ENCODE measurements around the gene CCDC54.

The CCDC54 gene

GRCh38 chr3:107395066-107395465 is 17.8 kb downstream of the CCDC54 start:
- no peak overlapping the region for H3K27ac ChIP-seq
- no peak for DNase-seq (ENCODE audit: low spot score)
- POLR2A ChIA-PET (ENCODE audit: low non-redundant PET): no interaction called here
- CTCF ChIA-PET: interaction anchor here (0.7 kb wide), 1 partner anchor 36 kb away, joined by 4 read pairs; no protein-coding TSS in a partner anchor
- no peak for TF ChIP-seq CTCF (conservative IDR thresholded peaks at IDR 0.05; ENCODE audit: low read depth)

GRCh38 chr3:107401301-107401700 is 24.1 kb downstream of the CCDC54 start:
- no peak overlapping the region for H3K27ac ChIP-seq
- CTCF ChIA-PET: no interaction called here
- POLR2A ChIA-PET (ENCODE audit: low non-redundant PET): no interaction called here
- DNase-seq (ENCODE audit: low spot score): no peak
- no peak for TF ChIP-seq CTCF (conservative IDR thresholded peaks at IDR 0.05; ENCODE audit: low read depth)

- DNase-seq (ENCODE audit: low spot score): no peak
- TF ChIP-seq CTCF (conservative IDR thresholded peaks at IDR 0.05; ENCODE audit: low read depth): no peak
- CTCF ChIA-PET: interaction anchor here (0.6 kb wide), 1 partner anchor 909 kb away, joined by 3 read pairs; no protein-coding TSS in a partner anchor
- POLR2A ChIA-PET (ENCODE audit: low non-redundant PET): no interaction called here
- H3K27ac ChIP-seq: no peak overlapping the region
These were observed 25.0 kb downstream of the CCDC54 start for GRCh38 chr3:107402214-107402613.

GRCh38 chr3:107404727-107405469 is 27.7 kb downstream of the CCDC54 start:
- H3K27ac ChIP-seq: no peak overlapping the region
- DNase-seq (ENCODE audit: low spot score): no peak
- ChIA-PET CTCF (no interaction called here), POLR2A (ENCODE audit: low non-redundant PET) (no interaction called here)
- no peak for TF ChIP-seq CTCF (conservative IDR thresholded peaks at IDR 0.05; ENCODE audit: low read depth)

- no peak for DNase-seq (ENCODE audit: low spot score)
- POLR2A ChIA-PET (ENCODE audit: low non-redundant PET): no interaction called here
- TF ChIP-seq CTCF (conservative IDR thresholded peaks at IDR 0.05; ENCODE audit: low read depth): no peak
- no peak overlapping the region for H3K27ac ChIP-seq
- CTCF ChIA-PET: interaction anchor here (0.5 kb wide), 1 partner anchor 14 kb away, joined by 4 read pairs; no protein-coding TSS in a partner anchor
These were observed 30.1 kb downstream of the CCDC54 start for GRCh38 chr3:107407355-107407754.

- ChIA-PET CTCF (interaction anchor here (0.6 kb wide), 1 partner anchor 1636 kb away, joined by 3 read pairs; no protein-coding TSS in a partner anchor), POLR2A (ENCODE audit: low non-redundant PET) (no interaction called here)
- no peak for TF ChIP-seq CTCF (conservative IDR thresholded peaks at IDR 0.05; ENCODE audit: low read depth)
- H3K27ac ChIP-seq: no peak overlapping the region
- DNase-seq (ENCODE audit: low spot score): no peak
These were observed 31.3 kb downstream of the CCDC54 start for GRCh38 chr3:107408513-107408912.

All from RWPE1 (cell line).